Adrenal gland (tissue), 5 donors: ENCODE data around the gene MCRS1.

Experiments used
- CTCF ChIP-seq, 6 experiments: fragments of 450-650 bp in 4 of 6; fragments of 200-600 bp in 2 of 6; sonication (generic) in 1 of 6; IDR thresholded peaks; 1 replicate in 5 of 6; 2 replicates in 1 of 6; pipeline versions ENCODE4 v1.5.1 to v1.8.0; 2016 to 2021; ENCODE audit warnings: antibody characterized with exemption in 6 of 6, mild to moderate bottlenecking in 2 of 6, moderate library complexity in 1 of 6
- POLR2A ChIP-seq, 2 donors: fragments of 450-650 bp; IDR thresholded peaks; one replicate each; pipeline ENCODE4 v1.6.1; 2017; ENCODE audit warnings: antibody characterized with exemption in 2 of 2, mild to moderate bottlenecking in 2 of 2, moderate library complexity in 1 of 2
- donor health status: DM: no; HTN: no; CAD: no.

GRCh38 chr12:49524660-49525324 lies 43.1 kb downstream of the MCRS1 start:
- no peak for TF ChIP-seq CTCF (IDR thresholded peaks at IDR 0.05)
- no peak for TF ChIP-seq POLR2A (IDR thresholded peaks at IDR 0.05)
